Measurements from ENCODE around the gene AGK.
A peak's percentile ranks its signal among the peaks of the same experiment; 100 is the strongest.
"Not testable (repeated sequence)": the region's sequence is repeated elsewhere in the genome, so short reads cannot be mapped to it uniquely, and the experiment has no call there.

Gene AGK

DNA sequence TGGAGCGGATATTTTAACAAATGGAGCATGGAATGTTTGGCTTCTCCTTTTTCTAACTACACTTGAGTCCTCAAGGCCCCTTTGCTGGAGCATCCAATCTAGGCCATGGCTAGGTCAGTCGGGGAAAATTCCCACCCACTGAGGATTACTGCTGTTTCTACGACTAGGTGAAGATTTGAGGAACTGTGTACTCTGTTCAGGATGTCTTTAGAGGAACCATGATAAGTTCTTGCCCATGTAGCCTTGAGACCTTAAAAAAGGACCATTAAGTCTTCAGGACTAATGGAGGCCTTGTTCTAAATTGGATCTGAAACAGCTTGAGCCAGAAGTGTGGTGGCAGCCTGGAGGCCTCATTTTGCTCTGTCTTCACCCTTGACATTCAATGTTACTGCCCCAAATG, 6.2 kb downstream of the AGK start:
- no peak for DNase-seq

DNA sequence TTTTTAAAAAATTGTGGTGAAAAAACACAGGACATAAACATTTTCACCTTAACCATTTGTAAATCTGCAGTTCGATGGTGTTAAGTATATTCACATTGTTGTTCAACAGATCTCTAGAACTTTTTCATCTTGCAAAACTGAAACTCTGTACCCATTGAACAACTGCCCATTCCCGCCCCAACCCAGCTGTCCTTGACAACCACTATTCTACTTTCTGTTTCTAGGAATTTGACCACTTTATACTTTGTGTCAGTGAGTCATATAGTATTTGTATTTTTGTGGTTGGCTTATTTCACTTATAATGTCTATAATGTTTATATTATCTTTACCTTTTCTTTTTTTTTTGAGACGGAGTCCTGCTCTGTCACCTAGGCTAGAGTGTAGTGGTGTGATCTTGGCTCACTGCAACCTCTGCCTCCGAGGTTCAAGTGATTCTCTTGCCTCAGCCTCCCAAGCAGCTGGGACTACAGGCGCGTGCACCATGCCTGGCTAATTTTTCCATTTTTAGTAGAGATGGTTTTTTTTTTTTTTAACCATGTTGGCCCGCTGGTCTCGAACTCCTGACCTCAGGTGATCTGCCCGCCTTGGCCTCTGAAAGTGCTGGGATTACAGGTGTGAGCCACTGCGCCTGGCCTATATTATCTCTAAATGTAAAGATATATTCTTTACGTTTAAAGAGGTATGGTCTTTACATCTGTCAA, 6.8 kb downstream of the AGK start:
- DNase-seq = peak; percentile 37

DNA sequence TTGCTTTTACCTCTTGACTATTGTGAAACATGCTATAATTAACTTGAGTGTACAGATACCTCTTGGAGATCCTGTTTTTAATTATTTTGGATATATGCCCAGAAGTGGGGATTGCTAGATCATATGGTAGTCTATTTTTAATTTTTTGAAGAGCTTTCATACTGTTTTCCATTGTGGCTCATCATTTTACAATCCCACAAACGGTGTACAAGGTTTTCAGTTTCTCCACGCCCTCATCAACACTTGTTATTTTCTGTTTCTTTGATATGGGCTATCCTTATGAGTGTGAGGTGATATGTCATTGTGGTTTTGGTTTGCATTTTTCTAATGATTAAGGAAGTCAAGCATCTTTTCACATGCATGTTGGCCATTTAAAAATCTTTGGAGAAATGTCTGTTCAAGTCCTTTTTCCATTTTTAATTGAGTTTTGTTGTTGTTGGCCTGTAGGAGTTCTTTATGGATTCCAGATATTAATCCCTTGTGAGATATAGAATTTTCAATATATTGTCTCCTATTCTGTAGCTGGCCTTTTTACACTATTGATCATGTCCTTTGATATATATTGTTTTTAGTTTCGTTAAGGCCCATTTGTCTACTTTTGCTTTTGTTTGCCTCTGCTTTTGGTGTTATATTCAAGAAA, 7.5 kb downstream of the AGK start:
- peak; percentile 61 for DNase-seq

DNA sequence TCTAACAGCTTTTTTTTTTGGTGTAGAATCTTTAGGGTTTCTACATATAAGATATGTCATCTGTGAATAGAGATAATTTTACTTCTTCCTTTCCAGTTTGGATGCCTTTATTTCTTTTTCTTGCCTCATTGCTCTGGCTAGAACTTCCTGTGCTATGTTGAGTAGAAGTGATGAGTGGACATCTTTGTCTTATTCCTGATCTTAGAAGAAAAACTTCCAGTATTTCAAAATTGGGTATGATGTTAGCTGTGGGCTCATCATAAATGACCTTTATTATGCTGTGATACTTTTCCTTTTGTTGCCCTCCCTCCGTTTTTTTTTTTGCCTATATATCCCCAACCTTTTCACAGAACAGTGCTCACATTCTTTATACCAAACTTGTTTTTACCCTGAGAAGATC, 8.8 kb downstream of the AGK start:
- no peak for DNase-seq

DNA sequence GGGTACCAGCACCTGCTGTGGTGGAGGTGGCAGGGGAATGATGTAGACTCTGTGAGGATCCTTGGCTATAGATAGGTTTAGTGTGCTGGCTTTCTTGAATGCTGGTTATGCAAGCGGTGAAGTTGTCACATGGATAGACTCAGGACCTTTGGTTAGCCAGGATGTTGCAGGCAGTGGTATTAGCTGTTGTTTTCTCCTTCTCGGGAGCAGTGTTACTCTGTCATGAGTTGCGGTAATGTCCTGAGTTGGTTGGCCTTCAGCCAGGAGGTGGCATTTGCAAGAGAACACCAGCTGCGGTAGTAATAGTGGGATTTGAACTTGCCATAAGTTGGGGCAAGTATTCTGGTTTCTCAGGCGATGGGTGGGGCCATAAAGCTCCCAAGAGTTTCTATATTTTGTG, 10.8 kb downstream of the AGK start:
- DNase-seq = no peak

- DNase-seq = no peak
Observed at GRCh38 chr7:141562543-141562942, 11.3 kb downstream of the AGK start.

DNA sequence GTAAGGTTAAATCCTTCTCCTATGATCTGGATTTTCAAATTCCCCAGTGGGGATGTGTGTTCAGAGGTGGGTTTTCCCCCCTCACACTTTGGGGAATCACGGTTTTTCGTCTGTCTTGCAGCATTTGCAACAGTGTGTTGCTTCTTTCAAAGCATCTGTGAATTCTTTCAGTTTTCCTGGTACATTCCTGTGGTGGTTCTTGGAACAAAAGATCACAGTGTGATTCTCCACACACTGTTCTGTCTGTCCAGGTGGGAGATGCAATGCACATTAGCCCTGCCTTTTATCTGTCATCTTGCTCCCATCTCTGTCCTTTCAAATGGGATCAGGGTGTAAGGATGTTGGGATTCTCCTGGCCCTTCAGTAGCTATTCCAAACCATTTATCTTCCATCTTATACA, 11.8 kb downstream of the AGK start:
- DNase-seq = no peak

GRCh38 chr7:141563956-141564623, 12.9 kb downstream of the AGK start:
- peak; percentile 32 for DNase-seq

DNA sequence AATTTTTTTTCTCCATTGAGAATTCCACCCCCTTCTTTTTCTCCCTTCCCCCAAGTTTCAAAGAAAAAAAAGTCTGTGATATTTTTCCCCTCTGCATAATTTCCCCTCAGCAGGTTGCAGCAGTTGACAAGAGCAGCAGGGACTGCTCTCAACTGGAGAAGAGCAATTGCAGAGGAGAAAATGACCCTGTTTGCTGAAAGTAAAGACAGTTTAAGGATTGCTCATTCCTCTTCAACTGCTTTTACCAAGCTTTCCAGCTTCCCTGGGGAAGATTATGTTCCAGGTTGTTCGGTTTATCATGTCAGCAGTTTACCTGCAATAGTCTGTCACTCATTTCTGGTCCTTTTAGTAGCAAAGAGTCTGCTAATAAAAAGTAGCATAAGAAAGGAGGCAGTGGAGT, 16.2 kb downstream of the AGK start:
- DNase-seq = no peak

DNA sequence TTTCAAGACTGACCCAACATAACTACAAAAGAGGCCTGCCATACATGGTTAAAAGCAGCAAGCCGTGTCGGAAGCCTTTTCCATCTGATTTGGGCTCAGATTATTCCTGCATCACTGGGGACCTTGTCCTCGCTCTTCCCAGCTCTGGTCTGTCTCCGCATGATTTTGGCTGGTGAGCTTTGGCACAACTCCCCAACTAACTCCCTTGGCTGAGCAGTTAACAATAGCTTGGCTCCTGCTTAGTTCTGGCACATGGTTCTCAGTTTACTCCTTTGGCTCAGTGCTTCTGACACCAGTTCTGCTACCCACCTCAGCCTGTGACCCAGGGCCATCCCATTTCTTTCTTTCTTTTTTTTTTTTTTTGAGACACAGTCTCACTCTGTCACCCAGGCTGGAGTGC, 17.0 kb downstream of the AGK start:
- DNase-seq = no peak

GRCh38 chr7:141571059-141571458, 19.8 kb downstream of the AGK start:
- no peak for DNase-seq

GRCh38 chr7:141572175-141572574, 21.0 kb downstream of the AGK start:
- no peak for DNase-seq

DNA sequence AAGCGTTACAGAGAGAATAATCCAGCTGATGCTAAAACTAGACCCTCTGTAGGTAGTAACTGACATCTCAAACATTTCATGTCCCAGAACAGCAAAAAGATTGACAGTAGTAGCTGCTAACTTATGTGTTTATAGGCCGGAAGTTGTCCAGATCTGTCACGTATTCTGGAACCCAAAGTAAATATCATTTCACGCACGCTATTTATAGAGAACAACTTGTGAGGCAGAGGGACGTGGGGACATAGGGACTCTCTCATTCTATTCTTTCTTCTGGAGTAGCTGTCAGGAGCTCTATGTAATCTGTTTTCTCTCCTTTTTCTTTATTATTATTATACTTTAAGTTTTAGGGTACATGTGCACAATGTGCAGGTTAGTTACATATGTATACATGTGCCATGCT, 22.3 kb downstream of the AGK start:
- no peak for DNase-seq

- no peak for DNase-seq
Observed at GRCh38 chr7:141575164-141575563, 24.0 kb downstream of the AGK start.

DNA sequence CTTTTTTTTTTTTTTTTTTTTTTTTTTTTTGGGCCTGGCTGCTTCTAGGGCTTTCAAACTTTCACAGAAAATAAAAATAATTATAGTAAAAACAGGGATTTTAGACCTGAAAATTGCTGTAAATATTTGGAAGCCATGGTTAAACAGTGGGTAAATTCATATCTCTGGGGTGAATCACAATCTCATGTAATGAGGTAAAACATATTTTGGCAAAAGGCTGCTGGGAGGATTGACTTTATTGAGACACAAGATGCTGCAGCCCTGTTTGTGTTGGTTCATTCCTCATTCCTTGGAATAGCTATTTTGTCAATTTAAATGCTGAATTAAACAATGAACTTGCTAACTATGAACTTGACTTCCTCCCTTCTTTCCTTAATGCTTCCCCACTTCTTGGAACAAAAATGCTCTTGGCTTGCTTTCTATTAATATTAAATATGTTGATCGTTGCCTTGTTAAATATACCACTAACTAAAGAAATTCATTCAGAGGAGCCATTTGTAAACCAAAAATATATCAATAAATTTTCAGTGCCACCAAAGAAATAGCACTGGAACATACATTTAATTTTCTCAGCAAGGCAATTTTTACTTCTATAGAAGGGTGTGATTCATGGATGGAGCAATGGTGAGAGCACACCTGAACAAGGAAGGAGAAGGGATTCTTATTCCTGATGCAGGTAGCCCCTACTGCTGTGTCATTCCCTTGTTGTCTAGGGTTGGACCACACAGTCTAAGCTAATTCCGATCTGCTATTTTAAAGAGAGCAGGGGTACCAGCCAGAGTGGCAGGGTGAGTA, 24.6 kb downstream of the AGK start:
- DNase-seq = no peak

DNA sequence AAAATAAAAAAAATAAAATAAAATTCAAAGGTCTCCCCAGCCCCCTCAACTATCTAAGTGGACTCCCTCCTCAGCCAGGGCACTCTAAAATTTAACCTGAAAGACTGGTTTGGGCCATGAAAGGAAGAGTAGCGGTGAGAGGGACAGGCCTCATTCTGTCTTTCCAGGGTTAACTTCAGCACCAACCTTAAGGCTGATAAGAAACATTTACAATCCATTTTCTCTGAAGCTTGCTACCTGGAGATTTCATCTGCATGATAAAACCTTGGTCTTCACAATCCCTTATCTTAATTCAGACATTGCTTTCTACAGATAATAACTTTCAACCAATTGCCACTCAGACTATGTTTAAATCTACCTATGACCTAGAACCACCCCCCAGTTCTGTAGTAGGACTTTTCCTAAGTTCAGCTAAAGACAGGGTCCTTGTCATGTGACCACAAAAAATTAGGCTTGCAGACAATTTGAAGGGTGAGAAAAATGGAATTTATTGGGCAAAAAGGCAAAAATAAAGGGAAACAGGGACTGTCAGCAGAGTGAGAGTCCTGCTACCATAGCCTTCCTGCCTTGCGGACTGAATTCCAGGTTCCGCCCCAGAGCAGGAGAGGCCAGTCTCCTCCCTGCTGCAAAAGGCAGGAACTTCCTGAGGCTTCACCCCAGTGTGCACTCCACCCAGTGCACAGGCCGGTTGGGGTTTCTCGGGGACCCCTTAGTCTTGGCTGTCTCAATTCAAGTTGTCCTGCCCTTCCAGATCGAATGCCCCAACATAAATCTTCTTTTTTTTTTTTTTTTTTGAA, 26.0 kb downstream of the AGK start:
- no peak for DNase-seq

DNA sequence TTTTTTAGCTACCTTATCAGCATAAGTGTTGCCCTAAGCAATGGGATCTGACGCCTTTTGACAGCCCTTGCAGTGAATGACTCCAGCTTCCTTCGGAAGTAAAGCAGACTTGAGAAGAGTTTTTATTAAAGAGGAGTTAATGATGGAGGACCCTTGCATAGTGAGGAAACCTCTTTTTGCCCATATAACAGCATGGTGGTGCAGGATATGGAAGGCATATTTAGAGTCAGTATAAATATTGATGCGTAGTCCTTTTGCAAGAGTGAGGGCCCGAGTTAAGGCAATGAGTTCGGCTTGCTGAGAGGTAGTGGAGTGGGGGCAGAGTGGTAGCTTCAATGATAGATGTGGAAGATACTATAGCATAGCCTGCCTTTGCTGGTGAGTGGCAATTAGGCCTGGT, 28.7 kb downstream of the AGK start:
- not testable (repeated sequence) for DNase-seq

DNA sequence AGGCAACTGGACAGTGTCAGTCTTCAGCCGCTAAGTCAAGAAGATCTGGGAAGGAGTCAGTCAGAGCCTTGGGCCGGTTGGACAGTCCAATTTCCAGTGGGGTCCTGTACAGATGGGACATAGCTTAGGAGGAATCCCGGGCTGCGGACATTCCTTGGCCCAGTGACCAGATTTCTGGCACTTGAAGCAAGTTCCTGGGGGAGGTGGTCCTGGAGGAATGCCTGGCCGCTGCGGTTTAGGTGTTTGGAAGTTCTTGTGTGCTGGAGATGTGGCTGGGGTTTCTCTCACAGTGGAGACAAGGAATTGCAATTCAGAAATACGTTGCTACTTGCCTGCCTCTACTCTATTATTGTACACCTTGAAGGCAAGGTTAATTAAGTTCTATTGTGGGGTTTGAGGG, 30.9 kb downstream of the AGK start:
- DNase-seq = not testable (repeated sequence)

- no peak for DNase-seq
Observed at GRCh38 chr7:141584935-141585334, 33.7 kb downstream of the AGK start.

DNA sequence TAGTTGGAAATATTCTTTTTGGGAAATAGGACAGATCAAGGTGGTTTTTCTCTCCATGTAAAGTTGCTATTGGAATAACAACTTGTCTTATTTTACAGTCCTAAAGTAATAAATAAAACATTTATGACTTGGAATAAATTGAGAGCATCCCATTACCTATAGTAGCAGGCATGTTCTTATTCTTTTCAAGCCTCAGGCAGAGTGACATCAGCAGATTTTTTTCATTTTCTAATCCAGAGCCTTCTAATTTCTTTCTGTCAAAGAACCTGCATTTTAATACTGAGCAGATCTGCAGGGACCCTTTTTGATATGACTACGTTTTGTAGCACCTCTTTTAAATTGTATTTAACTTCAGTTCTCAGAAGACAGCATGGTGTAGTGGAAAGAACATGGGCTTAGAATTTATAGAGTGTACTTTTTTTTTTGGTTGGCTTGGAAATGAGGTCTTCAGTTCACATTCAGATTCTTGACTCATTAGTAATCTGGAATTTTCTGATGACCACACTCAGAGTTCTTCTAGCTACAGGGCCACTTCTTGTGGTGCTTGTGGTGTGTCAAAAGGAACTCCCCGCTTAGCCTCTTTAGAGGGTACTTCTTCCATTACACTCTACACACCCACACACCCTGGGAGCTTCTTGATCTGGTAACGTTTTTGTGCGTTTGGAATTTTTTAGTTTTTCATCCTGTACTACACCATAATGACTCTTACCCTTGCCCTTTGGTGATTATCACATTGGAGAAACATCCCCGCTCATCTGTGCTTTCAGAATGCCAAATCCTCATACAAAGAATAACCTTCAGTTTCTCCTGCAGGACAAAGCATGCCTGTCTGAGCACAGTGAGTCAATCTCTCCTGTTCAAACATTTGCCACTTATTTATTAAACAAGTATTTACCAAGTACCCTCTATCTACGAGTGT, 34.6 kb downstream of the AGK start:
- DNase-seq = no peak

DNA sequence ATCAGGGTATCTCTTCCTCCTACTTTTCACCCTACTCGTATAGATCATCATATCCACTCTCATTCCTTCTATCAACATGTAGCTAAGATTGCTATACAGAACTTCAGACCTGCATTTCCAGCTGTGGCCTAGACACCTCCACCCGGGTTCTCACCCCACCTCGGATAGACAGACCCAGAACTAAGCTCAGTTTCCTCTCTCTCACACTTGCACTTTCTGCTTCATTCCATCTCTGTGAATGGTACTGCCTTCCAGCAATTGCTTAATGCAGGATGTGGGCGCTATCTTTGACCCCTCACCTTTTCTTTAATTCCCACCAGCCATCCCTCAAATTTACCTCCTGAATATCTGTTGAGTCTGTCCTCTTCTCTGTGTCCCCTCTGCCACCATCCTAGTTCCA, 35.7 kb downstream of the AGK start:
- peak; percentile 10 for DNase-seq

DNA sequence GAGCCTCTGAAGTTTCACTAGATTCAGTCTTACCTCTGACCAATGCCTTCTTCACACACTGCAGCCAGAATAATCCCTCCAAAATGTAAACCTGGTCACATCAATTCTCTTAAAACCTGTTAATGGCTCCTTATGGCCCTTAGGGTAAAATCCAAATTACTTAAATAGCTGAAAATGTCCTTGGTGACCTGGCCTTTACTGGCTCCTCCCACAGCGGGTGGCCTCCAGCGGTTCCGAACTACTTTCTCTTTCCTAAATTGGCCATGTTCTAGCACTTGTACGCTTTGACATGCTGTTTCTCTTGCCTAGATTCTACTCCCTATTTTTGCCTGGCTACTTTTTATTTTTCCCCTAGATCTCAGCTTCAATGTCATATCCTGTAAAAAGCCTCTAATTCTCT, 36.1 kb downstream of the AGK start:
- no peak for DNase-seq
